Measurements from ENCODE around the gene RTN1.

RTN1 gene

GRCh38 chr14:59588101-59588500 is 282.5 kb downstream of the RTN1 start:
- Histone ChIP-seq H3K9ac (ENCODE audit: low read length in 2 of 2) (no peak overlapping the region), H3K9me3 (ENCODE audit: control insufficient read depth in 2 of 2, low read length in 2 of 2) (no peaks in the 10 kb centered on the region), H3K4me3 (ENCODE audit: low read length in 2 of 2) (no peak overlapping the region), H3K36me3 (ENCODE audit: control insufficient read depth in 2 of 2, insufficient read depth in 2 of 2, low read length in 2 of 2) (no peaks in the 10 kb centered on the region), H3K27me3 (ENCODE audit: control insufficient read depth in 1 of 2, insufficient read depth in 2 of 2, low read length in 2 of 2) (no peaks in the 10 kb centered on the region), H3K4me1 (ENCODE audit: control insufficient read depth, insufficient read depth, low read length) (no peaks in the 10 kb centered on the region), H3K27ac (ENCODE audit: low read length) (no peak overlapping the region)

DNA sequence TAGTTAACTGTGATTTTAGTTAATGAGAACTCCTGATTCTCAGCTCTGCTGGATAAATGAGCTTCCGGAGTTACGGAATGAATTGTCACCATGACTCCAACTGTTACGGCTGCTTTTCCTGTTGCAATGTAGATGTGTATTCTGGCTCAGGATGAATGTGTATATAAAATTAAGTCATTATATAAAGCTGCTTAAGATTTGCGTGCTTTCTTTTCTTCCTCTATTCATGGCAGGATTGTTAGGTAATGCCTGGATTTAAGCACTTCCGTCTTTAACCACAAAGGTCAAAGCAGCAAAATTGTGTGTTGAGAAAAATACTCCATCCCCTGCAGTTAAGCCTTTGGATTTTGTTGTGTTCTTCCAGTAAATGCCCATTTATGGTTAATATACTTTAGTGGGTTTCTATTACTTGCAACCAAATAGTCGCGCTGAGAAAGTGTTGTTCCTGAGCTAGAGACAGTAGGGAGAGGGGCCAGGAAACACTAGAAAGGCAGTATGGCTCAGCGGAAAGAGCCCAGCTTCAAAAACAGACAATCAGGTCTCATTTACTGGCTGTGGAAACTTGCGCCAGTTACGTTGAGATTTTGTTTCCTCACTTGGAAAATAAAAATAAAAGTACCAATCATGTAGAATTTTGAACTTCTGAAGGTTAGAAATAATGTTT is 284.6 kb downstream of the RTN1 start:
- H3K4me1 ChIP-seq (ENCODE audit: control insufficient read depth, insufficient read depth, low read length) = no peaks in the 10 kb centered on the region
- H3K9ac ChIP-seq (ENCODE audit: low read length in 2 of 2) = no peak overlapping the region
- no peaks in the 10 kb centered on the region for H3K27me3 ChIP-seq (ENCODE audit: control insufficient read depth in 1 of 2, insufficient read depth in 2 of 2, low read length in 2 of 2)
- no peak overlapping the region for H3K27ac ChIP-seq (ENCODE audit: low read length)
- no peaks in the 10 kb centered on the region for H3K9me3 ChIP-seq (ENCODE audit: control insufficient read depth in 2 of 2, low read length in 2 of 2)
- no peak overlapping the region for H3K4me3 ChIP-seq (ENCODE audit: low read length in 2 of 2)
- no peaks in the 10 kb centered on the region for H3K36me3 ChIP-seq (ENCODE audit: control insufficient read depth in 2 of 2, insufficient read depth in 2 of 2, low read length in 2 of 2)

- Histone ChIP-seq H3K27me3 (ENCODE audit: control insufficient read depth in 1 of 2, insufficient read depth in 2 of 2, low read length in 2 of 2) (no peaks in the 10 kb centered on the region), H3K9me3 (ENCODE audit: control insufficient read depth in 2 of 2, low read length in 2 of 2) (no peaks in the 10 kb centered on the region), H3K4me1 (ENCODE audit: control insufficient read depth, insufficient read depth, low read length) (no peaks in the 10 kb centered on the region), H3K27ac (ENCODE audit: low read length) (no peak overlapping the region), H3K9ac (ENCODE audit: low read length in 2 of 2) (no peak overlapping the region), H3K36me3 (ENCODE audit: control insufficient read depth in 2 of 2, insufficient read depth in 2 of 2, low read length in 2 of 2) (no peaks in the 10 kb centered on the region), H3K4me3 (ENCODE audit: low read length in 2 of 2) (no peak overlapping the region)
Measured at GRCh38 chr14:59583755-59584154, 286.8 kb downstream of the RTN1 start.

DNA sequence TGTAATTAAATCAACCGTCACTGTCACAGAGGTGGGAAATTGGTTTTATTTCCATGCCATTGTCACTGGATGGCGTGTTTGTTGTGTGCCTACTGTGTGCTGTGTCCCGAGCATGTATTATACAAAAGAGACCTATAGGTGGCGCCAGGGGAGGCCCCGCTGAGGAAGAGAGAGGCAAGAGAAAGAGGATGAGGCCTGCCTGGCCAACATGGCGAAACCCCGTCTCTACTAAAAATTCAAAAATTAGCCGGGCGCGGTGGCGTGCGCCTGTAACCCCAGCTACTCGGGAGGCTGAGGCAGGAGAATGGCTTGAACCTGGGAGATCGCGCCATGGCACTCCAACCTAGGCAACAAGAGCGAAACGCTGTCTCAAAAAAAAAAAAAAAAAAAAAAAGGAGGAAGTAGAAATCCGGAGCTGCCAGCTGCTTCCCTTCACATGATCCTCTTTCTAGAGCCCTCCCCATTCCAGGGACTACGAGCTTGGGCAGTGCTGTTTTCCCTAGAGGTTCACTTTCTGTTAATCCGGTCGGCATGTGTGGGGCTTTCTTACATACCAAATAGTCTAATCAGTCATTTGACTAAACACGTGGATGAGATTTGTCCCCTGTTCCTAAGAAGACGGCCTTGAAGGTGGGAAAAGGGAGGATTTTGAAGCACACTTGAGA is 287.6 kb downstream of the RTN1 start:
- no peak overlapping the region for H3K4me3 ChIP-seq (ENCODE audit: low read length in 2 of 2)
- peaks cover 0 to 3% of the 10 kb centered on the region in 2 donors for H3K27me3 ChIP-seq (ENCODE audit: control insufficient read depth in 1 of 2, insufficient read depth in 2 of 2, low read length in 2 of 2)
- H3K4me1 ChIP-seq (ENCODE audit: control insufficient read depth, insufficient read depth, low read length) = no peaks in the 10 kb centered on the region
- no peak overlapping the region for H3K27ac ChIP-seq (ENCODE audit: low read length)
- H3K36me3 ChIP-seq (ENCODE audit: control insufficient read depth in 2 of 2, insufficient read depth in 2 of 2, low read length in 2 of 2) = no peaks in the 10 kb centered on the region
- no peak overlapping the region for H3K9ac ChIP-seq (ENCODE audit: low read length in 2 of 2)
- no peaks in the 10 kb centered on the region for H3K9me3 ChIP-seq (ENCODE audit: control insufficient read depth in 2 of 2, low read length in 2 of 2)

- Histone ChIP-seq H3K9me3 (ENCODE audit: control insufficient read depth in 2 of 2, low read length in 2 of 2) (no peaks in the 10 kb centered on the region), H3K4me1 (ENCODE audit: control insufficient read depth, insufficient read depth, low read length) (no peaks in the 10 kb centered on the region), H3K36me3 (ENCODE audit: control insufficient read depth in 2 of 2, insufficient read depth in 2 of 2, low read length in 2 of 2) (no peaks in the 10 kb centered on the region), H3K9ac (ENCODE audit: low read length in 2 of 2) (no peak overlapping the region), H3K4me3 (ENCODE audit: low read length in 2 of 2) (no peak overlapping the region), H3K27ac (ENCODE audit: low read length) (no peak overlapping the region), H3K27me3 (ENCODE audit: control insufficient read depth in 1 of 2, insufficient read depth in 2 of 2, low read length in 2 of 2) (peaks cover 5 to 7% of the 10 kb centered on the region in 2 donors)
Measured at GRCh38 chr14:59582161-59582560, 288.4 kb downstream of the RTN1 start.

DNA sequence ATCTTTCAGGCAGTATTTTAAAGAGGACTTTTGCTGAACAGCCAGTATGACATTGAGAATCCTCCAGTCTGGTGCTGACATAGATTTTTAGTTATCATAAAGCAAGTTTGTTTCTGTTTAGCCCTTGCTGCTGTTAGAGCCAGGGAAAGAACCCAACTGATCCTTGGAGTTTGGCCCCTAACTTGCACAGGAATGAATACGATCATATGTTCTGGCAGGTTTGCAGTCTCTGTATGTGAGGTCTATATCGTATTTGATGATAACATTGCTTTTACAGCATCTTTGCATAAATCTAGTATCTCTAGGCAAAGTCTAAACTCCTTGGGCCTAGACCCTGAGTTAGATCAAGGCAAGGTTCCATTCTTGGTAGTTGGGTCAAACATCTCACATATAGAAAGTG is 289.7 kb downstream of the RTN1 start:
- Histone ChIP-seq H3K9me3 (ENCODE audit: control insufficient read depth in 2 of 2, low read length in 2 of 2) (no peaks in the 10 kb centered on the region), H3K27ac (ENCODE audit: low read length) (no peak overlapping the region), H3K4me1 (ENCODE audit: control insufficient read depth, insufficient read depth, low read length) (no peaks in the 10 kb centered on the region), H3K9ac (ENCODE audit: low read length in 2 of 2) (no peak overlapping the region), H3K36me3 (ENCODE audit: control insufficient read depth in 2 of 2, insufficient read depth in 2 of 2, low read length in 2 of 2) (no peaks in the 10 kb centered on the region), H3K4me3 (ENCODE audit: low read length in 2 of 2) (no peak overlapping the region), H3K27me3 (ENCODE audit: control insufficient read depth in 1 of 2, insufficient read depth in 2 of 2, low read length in 2 of 2) (peaks cover 5 to 20% of the 10 kb centered on the region in 2 donors)

- peak within 1 kb of the TSS; percentile 31 to 64 for H3K4me3 ChIP-seq (ENCODE audit: low read length in 2 of 2)
- no peak within 1 kb of the TSS for H3K9ac ChIP-seq (ENCODE audit: low read length in 2 of 2)
- H3K27me3 ChIP-seq (ENCODE audit: control insufficient read depth in 1 of 2, insufficient read depth in 2 of 2, low read length in 2 of 2) = peaks cover 5 to 20% of the 10 kb centered on the region in 2 donors
- H3K4me1 ChIP-seq (ENCODE audit: control insufficient read depth, insufficient read depth, low read length) = no peaks in the 10 kb centered on the region
- no peaks in the 10 kb centered on the region for H3K9me3 ChIP-seq (ENCODE audit: control insufficient read depth in 2 of 2, low read length in 2 of 2)
- H3K36me3 ChIP-seq (ENCODE audit: control insufficient read depth in 2 of 2, insufficient read depth in 2 of 2, low read length in 2 of 2) = no peaks in the 10 kb centered on the region
- no peak within 1 kb of the TSS for H3K27ac ChIP-seq (ENCODE audit: low read length)
Measured at GRCh38 chr14:59576332-59577294, 294.0 kb downstream of the RTN1 start, which contains the start of gene CCDC175. Gene CCDC175 (minus strand): TSS chr14:59576812. CDS start chr14:59576775, 37 bp downstream.

- Histone ChIP-seq H3K4me1 (ENCODE audit: control insufficient read depth, insufficient read depth, low read length) (no peaks in the 10 kb centered on the region), H3K4me3 (ENCODE audit: low read length in 2 of 2) (no peak overlapping the region), H3K27me3 (ENCODE audit: control insufficient read depth in 1 of 2, insufficient read depth in 2 of 2, low read length in 2 of 2) (no peaks in the 10 kb centered on the region), H3K9me3 (ENCODE audit: control insufficient read depth in 2 of 2, low read length in 2 of 2) (no peaks in the 10 kb centered on the region), H3K36me3 (ENCODE audit: control insufficient read depth in 2 of 2, insufficient read depth in 2 of 2, low read length in 2 of 2) (no peaks in the 10 kb centered on the region), H3K9ac (ENCODE audit: low read length in 2 of 2) (no peak overlapping the region), H3K27ac (ENCODE audit: low read length) (no peak overlapping the region)
Measured at GRCh38 chr14:59570122-59570521, 300.5 kb downstream of the RTN1 start.

DNA sequence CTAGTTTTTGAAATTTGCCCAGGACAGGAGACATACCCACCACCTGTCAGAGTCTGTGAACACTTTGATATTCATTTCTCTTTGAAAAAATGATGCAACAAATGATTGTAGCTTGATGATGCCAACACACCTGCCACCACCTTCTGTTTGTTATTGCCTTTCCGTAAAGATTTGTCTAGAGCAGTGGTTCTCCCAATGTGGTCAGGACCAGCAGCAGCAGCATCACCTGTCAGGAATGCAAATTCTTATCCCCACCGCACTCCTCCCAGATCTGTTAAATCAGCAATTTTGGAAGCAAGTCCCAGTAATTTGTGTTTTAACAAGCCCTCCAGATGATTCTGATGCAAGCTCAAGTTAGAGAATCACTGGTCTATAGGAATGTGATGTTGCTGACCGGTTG is 303.9 kb downstream of the RTN1 start:
- no peak overlapping the region for H3K4me3 ChIP-seq (ENCODE audit: low read length in 2 of 2)
- no peaks in the 10 kb centered on the region for H3K36me3 ChIP-seq (ENCODE audit: control insufficient read depth in 2 of 2, insufficient read depth in 2 of 2, low read length in 2 of 2)
- H3K9me3 ChIP-seq (ENCODE audit: control insufficient read depth in 2 of 2, low read length in 2 of 2) = no peaks in the 10 kb centered on the region
- no peak overlapping the region for H3K9ac ChIP-seq (ENCODE audit: low read length in 2 of 2)
- no peaks in the 10 kb centered on the region for H3K4me1 ChIP-seq (ENCODE audit: control insufficient read depth, insufficient read depth, low read length)
- H3K27me3 ChIP-seq (ENCODE audit: control insufficient read depth in 1 of 2, insufficient read depth in 2 of 2, low read length in 2 of 2) = no peaks in the 10 kb centered on the region
- no peak overlapping the region for H3K27ac ChIP-seq (ENCODE audit: low read length)

DNA sequence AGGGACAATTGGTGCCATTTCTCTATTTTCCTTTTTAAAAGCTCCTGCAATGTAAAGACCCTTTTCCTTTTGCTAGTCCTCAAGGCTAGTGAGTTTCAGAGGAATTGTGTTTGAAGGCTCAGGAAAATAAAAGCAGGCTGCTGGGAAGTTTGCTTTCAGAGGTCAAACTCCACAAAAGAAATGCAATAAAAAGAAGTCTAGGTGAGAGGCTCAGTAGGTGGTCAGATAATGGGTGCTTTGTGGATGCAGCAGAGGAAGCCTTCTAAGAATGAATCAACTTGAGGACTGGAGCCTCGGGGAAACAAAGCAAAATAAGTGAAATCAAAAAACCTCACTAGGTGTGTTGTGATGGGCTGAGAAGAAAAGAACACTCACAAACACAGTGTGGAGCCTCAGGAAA is 304.3 kb downstream of the RTN1 start:
- H3K4me3 ChIP-seq (ENCODE audit: low read length in 2 of 2) = no peak overlapping the region
- no peaks in the 10 kb centered on the region for H3K36me3 ChIP-seq (ENCODE audit: control insufficient read depth in 2 of 2, insufficient read depth in 2 of 2, low read length in 2 of 2)
- H3K4me1 ChIP-seq (ENCODE audit: control insufficient read depth, insufficient read depth, low read length) = no peaks in the 10 kb centered on the region
- H3K9ac ChIP-seq (ENCODE audit: low read length in 2 of 2) = no peak overlapping the region
- no peak overlapping the region for H3K27ac ChIP-seq (ENCODE audit: low read length)
- H3K9me3 ChIP-seq (ENCODE audit: control insufficient read depth in 2 of 2, low read length in 2 of 2) = no peaks in the 10 kb centered on the region
- no peaks in the 10 kb centered on the region for H3K27me3 ChIP-seq (ENCODE audit: control insufficient read depth in 1 of 2, insufficient read depth in 2 of 2, low read length in 2 of 2)

All from stomach smooth muscle (tissue), 2 donors.